T-helper 2 cell treated with Interferon-gamma antibody and Interleukin-4, amounts not matched to agents 100 ng/mL and 5 ng/mL, for 36 hours (primary cell): ENCODE results near the gene RNF126. TPM values are rescaled to one million over a fixed set of nuclear protein-coding genes. Genes with fewer than 3 reads are reported as not detected.
"Not testable (repeated sequence)": the region's sequence is repeated elsewhere in the genome, so short reads cannot be mapped to it uniquely, and the experiment has no call there.

Experiments used
- intact Hi-C: fragments of 100-400 bp; cut with micrococcal nuclease; formaldehyde crosslinking; loops from one replicate; pipeline ENCODE4 v1.15.1; 2023
- total RNA-seq: library from RNA; stranded (reverse); gene quantifications from 2 replicates; pipeline ENCODE4 v1.2.3, GENCODE V29; 2022

RNF126 gene
- total RNA-seq, 1 donor from 2014 or later = 80.9 TPM

GRCh38 chr19:632579-633067, 30.4 kb downstream of the RNF126 start:
- intact Hi-C loops = loop anchor here (1.0 to 2.0 kb wide), 3 partner anchors 22 to 125 kb away; partner anchors contain the start of genes RNF126 and TPGS1

GRCh38 chr19:629961-630714, 32.9 kb downstream of the RNF126 start:
- intact Hi-C loops = no loop called here

- intact Hi-C loops = not testable (repeated sequence)
These were observed 33.5 kb downstream of the RNF126 start for GRCh38 chr19:629515-629914.

DNA sequence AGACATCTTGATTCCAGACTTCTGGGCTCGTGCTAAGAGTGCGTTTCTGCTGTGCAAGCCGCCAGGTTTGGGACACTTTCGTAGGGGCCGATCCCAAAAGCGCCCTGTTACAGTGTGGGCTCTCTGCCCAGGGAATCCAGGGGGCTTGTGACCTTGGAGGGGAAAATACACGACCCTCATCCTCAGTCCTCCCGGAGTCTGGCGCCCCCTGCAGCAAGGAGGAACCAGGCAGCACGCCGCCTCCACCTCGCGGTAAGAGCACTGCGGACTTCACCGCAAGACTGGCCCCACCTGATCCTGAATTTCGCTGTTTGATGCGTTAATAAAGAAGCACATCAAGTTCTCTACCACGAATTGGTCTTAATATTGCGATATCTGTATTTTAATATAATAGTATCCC, 34.8 kb downstream of the RNF126 start:
- intact Hi-C loops = no loop called here

GRCh38 chr19:626566-626965, 36.4 kb downstream of the RNF126 start:
- intact Hi-C loops = not testable (repeated sequence)

DNA sequence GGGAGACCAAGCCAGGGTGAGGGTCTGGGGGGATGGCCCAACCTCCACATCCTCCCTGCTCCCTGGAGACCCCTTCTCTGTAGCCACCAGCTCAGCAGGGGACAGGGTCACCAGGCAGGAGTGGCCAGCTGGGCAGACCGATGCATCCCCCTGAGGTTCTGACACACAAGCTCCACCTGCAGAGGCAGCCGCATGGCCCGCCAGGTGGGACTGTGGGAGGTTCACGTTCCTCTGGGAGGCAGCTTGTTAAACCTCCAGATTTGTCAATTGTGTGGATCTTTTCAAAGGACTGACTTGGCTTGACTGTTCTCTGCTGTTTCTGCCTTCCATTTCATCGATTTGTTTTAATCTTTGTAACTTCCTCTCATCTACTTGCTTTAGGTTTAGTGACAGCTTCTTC, 37.8 kb downstream of the RNF126 start:
- intact Hi-C loops = no loop called here

DNA sequence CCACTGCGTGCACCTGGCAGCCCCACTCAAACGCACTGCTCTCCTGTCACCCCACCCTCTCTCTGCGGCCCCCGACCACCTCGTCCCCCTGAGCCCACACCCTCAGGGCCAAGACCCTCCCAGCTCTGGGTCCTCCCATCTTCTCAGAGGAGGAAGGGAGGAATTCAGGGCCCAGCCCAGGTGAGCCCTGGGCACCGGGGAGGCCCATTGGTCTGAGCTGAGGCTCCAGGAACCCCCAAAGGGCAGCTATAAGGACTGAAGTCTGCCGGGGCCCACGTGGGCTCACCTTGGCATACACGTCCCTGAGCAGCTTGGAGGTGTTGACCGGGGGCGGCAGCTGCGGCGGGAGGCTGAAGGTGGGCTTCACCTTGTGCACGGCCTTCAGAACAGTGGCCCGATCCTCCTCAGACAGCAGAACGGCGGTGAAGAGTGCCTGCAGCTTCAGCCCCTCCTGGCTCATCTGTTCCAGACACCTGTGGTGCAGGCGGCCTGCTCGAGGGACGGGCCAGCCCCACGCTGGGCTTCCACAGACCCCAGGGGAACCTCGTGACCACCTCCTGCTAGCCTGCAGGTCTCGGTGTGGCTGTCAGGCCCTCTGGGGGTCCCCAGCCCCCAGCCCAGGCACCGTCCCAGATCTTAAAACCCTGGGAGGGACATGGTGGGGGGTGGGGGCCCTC, 38.4 kb downstream of the RNF126 start:
- intact Hi-C loops = no loop called here

DNA sequence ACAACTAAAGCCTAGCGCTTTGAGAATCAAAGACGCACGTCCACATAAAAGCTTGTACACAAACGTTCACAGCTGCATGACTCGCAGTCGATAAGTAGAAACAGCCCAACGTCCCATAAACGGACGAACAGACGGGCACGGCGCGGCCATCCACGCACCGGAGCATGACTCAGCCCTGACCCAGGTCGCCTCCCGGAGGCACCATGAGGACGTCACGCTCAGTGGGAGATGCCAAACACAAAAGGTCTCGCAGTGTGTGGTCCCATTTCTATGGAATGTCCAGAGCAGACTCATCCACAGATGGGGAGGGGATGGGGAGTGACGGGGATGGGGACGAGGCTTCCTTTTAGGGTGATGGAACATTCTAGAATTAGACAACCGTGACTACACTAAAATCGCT, 39.0 kb downstream of the RNF126 start:
- intact Hi-C loops = no loop called here

DNA sequence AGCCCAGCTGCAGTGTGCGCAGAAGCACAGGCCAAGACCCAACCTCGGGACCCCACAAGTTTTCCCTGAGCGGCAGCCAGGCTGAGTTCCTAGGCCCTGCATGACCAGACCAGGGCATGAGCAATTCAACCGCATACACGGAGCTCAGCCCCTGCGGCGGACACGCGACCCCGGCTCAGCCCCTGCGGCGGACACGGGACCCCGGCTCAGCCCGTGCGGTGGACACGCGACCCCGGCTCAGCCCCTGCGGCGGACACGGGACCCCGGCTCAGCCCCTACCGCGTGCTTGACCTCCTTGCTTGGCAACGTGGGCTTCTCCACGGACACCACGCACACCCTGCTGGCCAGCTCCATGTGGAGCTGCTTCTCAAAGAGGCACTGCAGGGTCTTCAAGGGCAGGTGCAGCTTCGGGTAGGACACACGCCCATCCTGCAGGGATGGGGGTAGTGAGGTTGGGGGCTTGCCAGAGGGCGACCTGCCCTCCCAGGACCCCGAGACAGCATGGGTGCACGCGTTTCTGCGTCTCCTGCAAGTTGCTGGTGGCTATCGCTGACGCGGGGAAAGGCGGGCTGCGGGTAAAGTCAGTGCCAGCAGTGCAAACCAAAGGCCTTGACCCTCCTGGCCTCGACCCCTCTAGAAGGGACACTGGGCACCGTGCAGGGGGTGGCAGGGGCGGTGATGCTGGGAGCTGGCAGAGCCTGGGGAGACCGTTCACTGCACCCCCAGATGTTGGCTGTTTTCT, 39.7 kb downstream of the RNF126 start:
- intact Hi-C loops = no loop called here

DNA sequence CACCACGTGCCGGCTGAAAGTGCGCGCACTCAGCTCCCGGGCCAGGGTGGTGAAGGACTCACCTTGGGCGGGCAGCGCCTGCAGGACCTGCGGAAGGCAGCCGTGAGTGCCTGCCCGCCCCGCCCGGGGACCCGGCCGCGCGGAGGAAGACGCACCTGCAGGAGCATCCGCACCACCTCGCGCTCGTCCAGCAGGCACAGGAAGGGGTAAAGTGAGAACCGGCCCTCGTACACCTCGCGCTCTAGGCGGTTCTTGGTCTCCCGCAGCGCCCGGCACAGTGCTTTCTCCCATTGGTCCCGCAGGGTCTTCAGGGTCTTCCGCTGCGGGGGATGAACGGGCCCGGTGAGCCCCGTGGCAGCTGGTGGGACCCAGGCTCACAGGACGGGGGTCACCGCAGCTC, 40.3 kb downstream of the RNF126 start:
- intact Hi-C loops = no loop called here

DNA sequence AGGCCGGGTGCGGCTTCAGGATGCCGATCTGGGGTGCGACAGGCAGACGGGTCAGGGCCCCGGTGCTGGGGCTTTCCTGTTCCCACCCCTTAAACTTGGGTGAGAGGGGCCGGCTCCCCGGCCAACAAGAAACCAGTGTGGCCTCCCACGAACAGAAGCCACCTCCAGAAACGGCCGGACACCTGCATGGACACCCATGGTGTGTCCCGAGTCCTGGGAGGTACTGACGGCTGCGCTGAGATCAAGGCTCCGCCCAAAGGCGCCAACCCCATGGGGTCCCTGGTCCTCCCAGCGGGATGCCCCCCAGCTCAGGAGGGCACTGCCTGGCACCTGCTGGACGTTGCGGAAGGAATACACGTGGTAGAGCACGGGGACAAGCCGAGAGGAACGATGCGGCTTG, 41.2 kb downstream of the RNF126 start:
- intact Hi-C loops = no loop called here

DNA sequence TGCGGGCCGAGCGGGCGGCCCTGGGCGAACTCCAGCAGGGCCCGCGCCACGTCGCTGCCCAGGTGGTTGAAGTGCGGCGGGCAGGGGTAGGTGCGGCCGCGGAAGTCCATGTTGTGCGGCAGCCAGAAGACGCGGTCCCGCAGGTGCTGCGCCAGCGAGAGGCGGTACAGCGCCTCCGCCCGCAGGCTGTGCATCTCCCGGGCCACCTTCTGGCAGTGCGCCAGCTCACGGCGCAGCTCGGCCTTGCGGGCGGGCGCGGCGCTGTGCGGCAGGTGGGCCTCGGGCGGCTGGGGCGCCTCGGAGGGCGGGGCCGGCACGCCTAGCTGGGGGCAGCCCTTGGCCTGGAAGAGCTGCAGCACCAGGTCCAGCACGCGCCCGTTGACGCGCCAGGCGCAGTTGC, 41.8 kb downstream of the RNF126 start:
- intact Hi-C loops = not testable (repeated sequence)

DNA sequence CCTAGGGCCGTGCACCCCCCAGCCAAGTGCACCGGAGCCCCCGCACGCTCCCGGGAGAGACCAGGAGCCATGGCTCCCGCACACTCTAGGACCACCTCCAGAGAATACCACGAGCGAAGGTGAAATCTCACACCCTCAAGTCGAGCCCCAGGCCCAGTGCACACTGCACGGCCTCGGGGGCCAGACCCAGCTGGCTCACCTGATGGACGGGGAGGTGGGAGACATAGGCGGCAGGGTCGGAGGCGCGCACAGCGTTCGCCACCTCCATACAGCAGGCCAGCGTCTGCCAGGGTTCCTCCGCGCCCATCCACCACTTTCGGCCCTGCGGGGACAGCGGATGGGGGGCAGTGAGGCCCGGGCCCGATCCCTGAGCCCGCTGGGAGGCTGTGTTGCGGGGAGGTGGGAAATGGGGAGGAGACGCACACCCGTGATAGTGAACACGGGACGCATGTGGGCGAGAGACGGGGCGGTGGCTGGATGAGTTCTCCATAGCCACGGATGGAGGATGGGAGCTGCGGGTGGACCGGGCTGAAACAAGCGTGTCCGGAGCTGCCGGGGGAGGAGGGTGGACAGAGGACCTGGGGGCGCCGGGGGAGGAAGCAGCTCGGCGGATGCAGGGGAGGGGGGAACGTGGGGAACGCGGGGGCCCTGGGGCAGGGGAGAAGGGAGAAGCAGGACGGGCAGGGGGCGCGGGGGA, 42.7 kb downstream of the RNF126 start:
- intact Hi-C loops = no loop called here

DNA sequence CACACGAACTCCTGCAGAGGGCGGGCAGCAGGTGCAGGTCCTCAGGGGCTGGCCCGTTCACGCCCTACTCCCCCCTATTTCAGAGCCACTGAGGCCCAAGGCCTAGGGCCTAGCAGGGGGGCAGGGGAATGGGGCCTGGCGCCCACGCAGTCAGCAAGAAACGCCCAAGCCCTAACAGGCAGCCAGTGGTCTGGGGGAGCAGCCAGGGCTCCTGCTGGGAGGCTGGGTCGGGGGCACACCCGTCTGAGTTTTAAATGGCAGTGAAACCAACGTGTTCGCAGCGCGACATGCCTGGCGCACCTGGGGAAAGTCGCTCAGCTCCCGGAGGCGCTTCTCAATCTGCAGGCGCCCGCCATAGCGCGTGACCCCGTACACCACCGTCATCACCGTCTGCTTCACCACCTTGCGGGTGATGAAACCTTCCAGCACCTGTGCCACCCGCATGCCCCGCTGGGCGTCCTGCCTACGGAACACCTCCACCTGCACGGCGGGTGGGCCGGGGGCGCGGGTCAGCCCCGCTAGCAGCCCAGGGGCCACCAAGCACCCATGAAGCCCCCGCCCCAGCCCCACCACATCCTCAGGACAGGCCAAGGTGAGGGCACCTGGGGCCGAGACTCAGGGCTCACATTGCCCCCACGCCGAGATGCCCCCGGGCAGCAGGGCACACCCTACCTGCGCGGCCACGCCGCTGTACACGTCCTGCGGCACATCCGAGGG, 43.6 kb downstream of the RNF126 start:
- intact Hi-C loops = no loop called here

DNA sequence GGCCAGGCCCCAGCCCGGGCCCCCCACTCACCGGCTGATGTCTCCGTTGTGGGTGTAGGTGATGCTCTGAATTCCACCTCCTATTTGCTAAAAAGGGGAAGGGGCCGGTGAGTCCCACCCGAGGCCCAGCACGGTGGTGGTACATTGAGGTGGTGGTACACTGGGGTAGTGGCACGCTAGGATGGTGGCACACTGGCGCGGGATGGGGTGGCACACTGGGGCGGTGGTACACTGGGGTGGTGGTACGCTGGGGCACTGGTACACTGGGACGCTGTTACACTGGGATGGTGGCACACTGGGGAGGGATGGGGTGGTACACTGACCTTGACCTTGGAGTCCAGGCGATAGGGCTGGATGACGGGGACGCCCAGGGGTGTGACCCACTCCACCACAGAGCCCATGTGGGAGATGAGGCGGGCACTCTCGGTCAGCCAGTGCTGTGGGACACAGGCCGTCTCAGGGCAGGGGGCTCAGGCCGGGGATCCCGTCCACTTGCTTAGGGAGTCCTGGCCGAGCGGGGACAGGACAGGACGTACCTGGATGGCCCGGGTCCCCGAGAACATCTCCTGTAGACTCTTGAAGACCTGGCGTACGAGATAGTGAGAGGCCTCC, 44.2 kb downstream of the RNF126 start:
- intact Hi-C loops = no loop called here

- intact Hi-C loops = no loop called here
These were observed 44.8 kb downstream of the RNF126 start for GRCh38 chr19:618247-618619.

DNA sequence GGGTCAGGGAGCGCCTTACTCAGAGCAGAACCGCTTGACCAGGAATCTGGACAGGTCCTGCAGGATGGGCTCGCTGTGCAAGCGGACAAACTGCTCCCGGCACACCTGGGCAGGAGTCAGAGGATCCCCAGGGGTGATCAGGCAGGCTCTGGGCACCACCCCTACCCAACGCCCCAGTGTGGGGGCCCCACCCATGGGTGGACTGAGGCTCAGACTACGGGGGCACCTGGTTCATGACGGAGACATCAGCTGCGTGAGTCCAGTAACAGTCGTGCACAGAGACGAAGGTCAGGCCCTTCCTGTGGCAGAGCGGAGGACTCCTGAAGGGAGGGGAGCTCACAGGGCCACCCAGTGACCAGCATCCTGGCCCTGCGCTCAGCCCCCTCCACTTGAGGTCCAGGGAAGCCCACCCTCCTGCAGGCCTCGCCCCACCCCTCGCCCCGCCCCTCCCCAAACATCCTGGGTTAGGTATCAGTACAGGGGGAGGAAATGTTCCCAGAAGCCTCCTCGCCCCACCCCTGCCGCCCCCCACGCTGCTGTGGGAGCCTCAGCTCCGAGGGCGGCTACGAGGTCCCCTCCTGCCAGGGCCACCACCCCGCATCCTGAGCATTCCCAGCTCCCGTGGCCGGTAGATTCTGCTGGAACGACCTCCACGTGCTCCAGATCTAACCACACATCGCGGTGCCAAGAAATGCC, 45.3 kb downstream of the RNF126 start:
- intact Hi-C loops = no loop called here

- intact Hi-C loops = no loop called here
These were observed 46.1 kb downstream of the RNF126 start for GRCh38 chr19:616747-617526.
